Mammary epithelial cell (primary cell): Measurements from ENCODE around the gene FUNDC2.

Experiments used
- CTCF ChIP-seq, 2 donors: IDR thresholded peaks in 1 of 2; conservative IDR thresholded peaks in 1 of 2; 2 replicates each; pipeline ENCODE4 v1.5.1; 2011 to 2012; ENCODE audit warnings: inconsistent platforms in 2 of 2, low read length in 2 of 2, mild to moderate bottlenecking in 2 of 2, control low read depth in 1 of 2, low read depth in 1 of 2; ENCODE audit not compliant: insufficient read depth in 1 of 2; ENCODE audit errors: extremely low read depth in 1 of 2
- EZH2 ChIP-seq: IDR thresholded peaks from 2 replicates; pipeline ENCODE4 v1.6.1; 2012; ENCODE audit warnings: low read length, inconsistent platforms, borderline replicate concordance

- no peak for TF ChIP-seq EZH2
- no peak for TF ChIP-seq CTCF (conservative IDR thresholded peaks at IDR 0.05 in 1 of 2, IDR thresholded peaks at IDR 0.05 in 1 of 2; ENCODE audit: extremely low read depth in 1 of 2, insufficient read depth in 1 of 2, low read depth in 1 of 2, low read length in 2 of 2)
Observed at GRCh38 chrX:155046129-155046810, 19.6 kb downstream of the FUNDC2 start.
